Stimulated activated CD4-positive, alpha-beta T cell treated with anti-CD3 and anti-CD28 coated beads, Interleukin-1b, Interleukin-23, amount 100 ng/mL, for 24 hours (primary cell): Measurements from ENCODE around the gene SRM.
"Not testable (repeated sequence)": the region's sequence is repeated elsewhere in the genome, so short reads cannot be mapped to it uniquely, and the experiment has no call there.

Experiments
- DNase-seq, 4 experiments: peaks; one replicate each; pipeline ENCODE4 v3.0.0-alpha.2; 2020; ENCODE audit warnings: low read depth in 4 of 4, low spot score in 1 of 4

SRM gene

GRCh38 chr1:11059968-11060830 is at the start of gene SRM:
Gene SRM, minus strand, starts transcription at chr1:11060018. Its CDS starts 75 bp downstream, at chr1:11059943.
- DNase-seq = peak; percentile 73 to 85 (median 84)

DNA sequence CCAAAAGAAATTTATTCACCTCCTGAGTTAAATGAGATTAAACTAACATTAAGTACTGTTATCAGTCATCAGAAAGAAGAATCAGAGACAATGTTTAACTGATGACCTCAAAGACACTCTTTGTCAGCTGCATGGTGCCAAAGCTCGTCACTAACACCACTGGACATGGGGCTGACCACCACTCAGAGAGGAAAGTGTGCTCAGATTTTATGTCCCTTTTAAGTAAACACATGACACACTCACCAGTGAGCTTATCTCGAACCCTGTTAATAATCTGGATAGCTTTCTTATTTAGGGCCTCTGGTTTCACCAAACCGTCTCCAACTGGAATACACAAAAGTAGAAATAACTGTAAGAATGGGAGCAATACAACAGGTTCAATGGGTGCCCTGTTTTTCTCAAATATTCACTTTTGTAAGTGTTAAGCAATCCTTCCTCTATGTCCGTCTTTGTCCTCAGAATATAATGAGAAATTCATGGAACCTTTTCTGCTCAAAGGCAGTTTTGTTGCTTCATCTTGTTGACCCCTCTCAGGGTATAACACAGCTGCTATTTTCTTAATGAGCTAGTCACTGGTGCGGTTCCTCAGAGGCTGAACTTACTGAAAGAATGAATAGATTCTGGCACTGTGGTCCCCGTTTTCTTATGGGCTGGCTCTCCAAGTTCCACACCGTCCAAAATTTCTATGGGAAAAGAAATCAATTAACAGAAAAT is 49.4 kb upstream of the SRM start:
- DNase-seq = no peak

GRCh38 chr1:11107599-11107998 is 47.8 kb upstream of the SRM start:
- no peak for DNase-seq

DNA sequence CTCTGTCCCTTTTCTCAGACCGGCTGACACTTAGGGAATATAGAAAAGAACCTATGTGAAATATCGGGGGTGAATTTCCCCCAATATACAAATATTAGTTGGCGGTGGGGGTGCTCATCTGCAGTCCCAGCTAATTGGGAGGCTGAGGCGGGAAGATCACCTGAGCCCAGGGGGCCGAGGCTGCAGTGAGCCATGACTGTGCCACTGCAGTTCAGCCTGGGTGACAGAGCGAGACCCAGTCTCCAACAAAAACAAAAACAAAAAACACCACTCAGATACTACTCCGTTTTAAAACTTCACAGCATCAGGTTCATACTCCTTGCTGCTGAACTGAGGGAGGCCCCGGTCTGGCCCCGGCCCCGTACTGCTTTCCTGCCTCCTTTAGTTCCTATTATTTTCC is 45.8 kb upstream of the SRM start:
- DNase-seq = no peak

- no peak for DNase-seq
These were observed 41.5 kb upstream of the SRM start for GRCh38 chr1:11101347-11101746.

- DNase-seq = not testable (repeated sequence)
These were observed 41.0 kb upstream of the SRM start for GRCh38 chr1:11100806-11101205.

GRCh38 chr1:11100149-11100493 is 40.3 kb upstream of the SRM start:
- DNase-seq = no peak

GRCh38 chr1:11099310-11100148 is 39.7 kb upstream of the SRM start, which contains the start of gene EXOSC10:
Gene EXOSC10, minus strand, starts transcription at chr1:11099869. Its CDS starts 38 bp downstream, at chr1:11099831.
- peak; percentile 88 to 94 (median 92) for DNase-seq

DNA sequence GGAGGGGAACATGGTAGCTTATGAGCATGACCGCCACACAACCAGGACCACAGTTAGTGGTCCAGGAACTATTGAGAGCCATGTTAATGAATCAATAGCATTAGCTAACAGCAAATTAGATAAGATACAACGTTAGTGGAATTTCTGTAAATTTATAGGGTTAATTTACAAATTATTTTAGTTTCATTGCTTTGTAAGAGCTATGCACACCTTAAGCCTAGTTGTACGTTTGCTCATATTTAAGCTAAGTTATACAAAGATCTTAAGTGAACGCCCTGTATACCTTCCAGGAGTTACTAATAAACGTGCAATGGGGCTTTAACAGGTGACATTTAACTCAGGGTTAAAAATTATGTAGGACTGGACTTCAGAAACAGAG is 39.1 kb upstream of the SRM start:
- no peak for DNase-seq

DNA sequence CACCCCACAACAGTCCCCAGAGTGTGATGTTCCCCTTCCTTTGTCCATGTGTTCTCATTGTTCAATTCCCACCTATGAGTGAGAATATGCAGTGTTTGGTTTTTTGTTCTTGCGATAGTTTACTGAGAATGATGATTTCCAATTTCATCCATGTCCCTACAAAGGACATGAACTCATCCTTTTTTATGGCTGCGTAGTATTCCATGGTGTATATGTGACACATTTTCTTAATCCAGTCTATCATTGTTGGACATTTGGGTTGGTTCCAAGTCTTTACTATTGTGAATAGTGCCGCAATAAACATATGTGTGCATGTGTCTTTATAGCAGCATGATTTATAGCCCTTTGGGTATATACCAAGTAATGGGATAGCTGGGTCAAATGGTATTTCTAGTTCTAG is 24.0 kb upstream of the SRM start:
- DNase-seq = not testable (repeated sequence)

DNA sequence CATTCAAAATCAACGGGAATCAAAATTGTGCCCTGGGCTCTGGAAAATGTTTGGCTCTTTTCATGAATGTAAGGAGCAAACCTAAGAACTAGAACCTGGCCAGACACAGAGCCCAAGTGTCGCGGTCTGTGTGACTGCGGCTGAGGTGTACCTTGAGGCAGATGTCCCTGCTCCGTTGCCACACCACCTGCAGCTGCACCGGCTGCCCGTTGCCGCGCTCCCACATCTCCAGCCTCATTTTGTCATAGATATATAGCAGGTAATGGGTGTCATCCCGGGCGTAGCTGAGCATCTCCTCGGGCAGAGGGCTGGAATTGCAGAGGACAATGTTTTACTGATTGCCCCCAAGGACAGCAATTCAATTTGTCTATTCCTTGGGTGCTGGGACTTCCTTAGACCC is 21.1 kb upstream of the SRM start:
- DNase-seq = no peak

DNA sequence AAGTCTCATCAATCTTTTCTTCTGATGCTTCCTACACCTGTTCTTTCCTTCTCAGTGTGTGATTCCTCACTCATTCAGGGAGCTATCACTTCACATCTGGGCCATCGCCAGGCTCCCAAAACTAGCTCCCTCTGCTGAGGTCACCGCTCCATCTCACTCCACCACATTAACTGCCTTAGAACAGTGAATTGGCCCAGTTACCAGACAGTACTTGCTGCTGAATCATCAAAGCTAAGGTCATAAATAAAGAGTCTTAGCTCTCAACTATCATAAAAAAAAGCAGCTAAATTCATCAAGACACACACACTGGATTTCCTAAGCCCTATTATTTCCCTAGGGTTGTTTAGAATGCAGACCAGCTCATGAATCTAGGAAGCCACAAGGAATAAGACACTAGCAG is 18.8 kb upstream of the SRM start:
- DNase-seq = no peak

GRCh38 chr1:11073398-11073797 is 13.6 kb upstream of the SRM start:
- DNase-seq = not testable (repeated sequence)

- no peak for DNase-seq
These were observed 12.5 kb upstream of the SRM start for GRCh38 chr1:11072216-11072917.

- no peak for DNase-seq
These were observed 11.8 kb upstream of the SRM start for GRCh38 chr1:11071463-11072215.

DNA sequence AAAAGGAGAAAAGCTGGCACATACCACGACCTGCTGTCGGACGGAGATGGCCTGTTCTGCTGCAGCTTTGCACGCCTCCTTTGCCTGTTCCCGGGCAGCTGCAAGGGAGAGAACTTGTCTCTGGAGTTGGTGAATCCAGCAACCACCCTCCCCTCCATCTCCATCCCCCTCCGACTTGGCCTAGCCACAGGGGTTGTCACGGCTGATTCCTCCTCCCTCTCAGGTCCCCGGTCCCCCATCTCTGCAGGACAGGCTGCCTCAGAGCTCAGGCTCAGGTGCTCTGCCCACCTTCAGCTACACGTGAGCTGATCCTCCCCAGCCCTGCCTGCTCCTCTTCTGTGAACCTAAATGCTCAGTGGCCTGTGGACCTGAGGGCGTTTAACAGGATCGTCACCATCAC is 11.1 kb upstream of the SRM start:
- DNase-seq = no peak

DNA sequence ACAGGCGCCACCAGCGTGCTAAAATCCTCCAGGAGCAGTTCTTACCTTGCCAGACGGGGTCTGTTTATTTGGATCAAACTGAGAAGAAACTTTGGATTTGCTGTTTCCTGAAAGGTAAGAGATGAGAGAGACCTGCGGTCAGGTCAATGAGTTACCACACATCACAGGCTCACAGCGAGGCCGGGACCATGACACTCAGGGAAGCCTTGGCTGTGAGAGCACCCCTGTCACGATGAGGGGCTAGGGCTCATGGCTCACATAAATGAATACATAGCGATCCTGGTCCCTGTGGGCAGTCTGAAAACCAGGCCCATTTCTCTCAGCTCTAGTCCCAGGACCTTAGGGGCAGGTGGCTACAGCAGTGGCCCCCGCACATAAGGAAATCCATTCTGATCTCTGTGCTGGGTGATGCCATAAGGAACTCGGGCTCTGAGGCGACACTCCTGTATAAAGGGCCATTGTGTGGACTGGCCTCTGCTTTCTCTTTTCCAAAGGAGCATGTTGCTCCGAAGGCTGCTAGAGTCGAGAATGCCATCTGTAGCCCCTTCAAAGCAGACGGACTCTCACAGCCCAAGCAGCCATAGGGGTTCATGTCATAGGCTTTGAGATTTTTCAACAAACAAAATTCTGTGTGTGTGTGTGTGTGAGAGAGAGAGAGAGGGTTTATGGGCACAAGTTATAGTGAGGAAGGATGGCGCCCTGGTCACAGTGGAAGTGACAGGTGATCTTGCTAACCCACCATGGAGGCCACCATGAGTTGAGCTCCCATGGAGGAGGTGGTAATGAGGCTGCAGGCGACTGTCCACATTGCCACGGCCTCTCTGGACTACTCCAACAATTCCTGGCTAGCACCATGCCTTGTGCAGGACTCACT is 9.0 kb upstream of the SRM start:
- no peak for DNase-seq

- no peak for DNase-seq
These were observed 8.1 kb upstream of the SRM start for GRCh38 chr1:11067716-11068599.
